Airway epithelial cell (primary cell): ENCODE data around the gene GNL1. TPM values are rescaled to one million over a fixed set of nuclear protein-coding genes. Genes with fewer than 3 reads are reported as not detected.

Source experiments
- total RNA-seq: library from RNA; depleted of rRNA; stranded (reverse); fragments of >200 nt; gene quantifications from 2 replicates; pipeline ENCODE4 v1.2.3, GENCODE V29; 2015

Gene GNL1
- total RNA-seq: 36.1 and 49.5 TPM in 2 replicates

GRCh38 chr6:30556066-30556905 is at the start of gene GNL1:
Gene GNL1 (minus strand): TSS chr6:30556489. CDS start chr6:30556203, 286 bp downstream.

GRCh38 chr6:30571075-30571761 is 14.9 kb upstream of the GNL1 start, which contains the start of gene ABCF1:
Gene ABCF1 (plus strand): TSS chr6:30571442. CDS start chr6:30571488, 46 bp downstream.

GRCh38 chr6:30556906-30557682 is 805 bp upstream of the GNL1 start, which contains the start of gene PRR3:
Gene PRR3 (plus strand): TSS chr6:30557295. CDS start chr6:30557345, 50 bp downstream.

Other genes starting within 250 kb of the GNL1 start
- 11.7 and 12.5 TPM in 2 replicates for gene TRIM39, start 229.6 kb downstream of the GNL1 start, total RNA-seq
- gene RPP21, start 211.3 kb downstream of the GNL1 start, total RNA-seq: 97.3 and 106 TPM in 2 replicates
- gene HLA-E, start 67.0 kb downstream of the GNL1 start, total RNA-seq: 130 and 131 TPM in 2 replicates
- gene PRR3, start 806 bp upstream of the GNL1 start, total RNA-seq: 2.9 and 8.5 TPM in 2 replicates
- 43.1 and 44.7 TPM in 2 replicates for gene ABCF1, start 15.0 kb upstream of the GNL1 start, total RNA-seq
- gene PPP1R10, start 60.8 kb upstream of the GNL1 start, total RNA-seq: 16.3 and 29.3 TPM in 2 replicates
- 46.5 and 60.3 TPM in 2 replicates for gene MRPS18B, start 61.4 kb upstream of the GNL1 start, total RNA-seq
- gene ATAT1, start 70.4 kb upstream of the GNL1 start, total RNA-seq: 4.6 and 5.3 TPM in 2 replicates
- gene C6orf136, start 90.6 kb upstream of the GNL1 start, total RNA-seq: 10.2 and 10.6 TPM in 2 replicates
- gene DHX16, start 116.5 kb upstream of the GNL1 start, total RNA-seq: 25.9 and 36.0 TPM in 2 replicates
- gene PPP1R18, start 130.2 kb upstream of the GNL1 start, total RNA-seq: 34.1 and 44.7 TPM in 2 replicates
- 7.4 and 13.3 TPM in 2 replicates for gene NRM, start 134.5 kb upstream of the GNL1 start, total RNA-seq
- gene MDC1, start 160.8 kb upstream of the GNL1 start, total RNA-seq: 13.8 and 15.9 TPM in 2 replicates
- gene TUBB, start 163.9 kb upstream of the GNL1 start, total RNA-seq: 601 and 896 TPM in 2 replicates
- 32.4 and 36.5 TPM in 2 replicates for gene FLOT1, start 186.2 kb upstream of the GNL1 start, total RNA-seq
- gene IER3, start 188.1 kb upstream of the GNL1 start, total RNA-seq: 285 and 337 TPM in 2 replicates